PC-9 (cell line): ENCODE data around the gene DISP3.

Experiments
- EZH2 ChIP-seq: fragments of 200-600 bp; sonication (generic); IDR thresholded peaks from 2 replicates; pipeline ENCODE4 v1.8.0; 2017; ENCODE audit warnings: antibody characterized with exemption, low read depth
- TF ChIP-seq, protein P1 (sequence below): fragments of 200-600 bp; sonication (generic); conservative IDR thresholded peaks from 2 replicates; pipeline ENCODE4 v1.6.1; 2017; ENCODE audit warnings: mixed run types, antibody characterized with exemption, mild to moderate bottlenecking, moderate library complexity

DNA sequence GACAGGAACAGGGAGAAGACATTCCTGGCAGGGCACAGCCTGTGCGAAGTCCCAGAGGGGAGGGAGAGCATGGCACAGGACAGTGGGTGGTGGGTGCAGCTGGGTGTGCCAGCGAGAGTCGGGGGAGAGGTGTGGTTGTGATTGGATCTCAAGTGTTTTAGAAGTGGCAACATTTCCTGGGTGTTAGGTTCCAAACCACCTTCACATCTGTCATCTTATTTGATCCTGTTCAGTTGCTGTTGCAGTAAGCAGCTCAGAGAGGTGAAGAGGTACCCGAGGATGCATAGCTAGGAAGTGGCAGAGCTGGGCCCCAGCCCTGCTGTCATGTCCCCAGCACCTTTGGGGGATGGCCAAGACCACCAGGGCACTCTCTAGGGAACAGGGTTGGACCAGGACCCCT lies 22.0 kb upstream of the DISP3 start:
- TF ChIP-seq, protein P1, sequence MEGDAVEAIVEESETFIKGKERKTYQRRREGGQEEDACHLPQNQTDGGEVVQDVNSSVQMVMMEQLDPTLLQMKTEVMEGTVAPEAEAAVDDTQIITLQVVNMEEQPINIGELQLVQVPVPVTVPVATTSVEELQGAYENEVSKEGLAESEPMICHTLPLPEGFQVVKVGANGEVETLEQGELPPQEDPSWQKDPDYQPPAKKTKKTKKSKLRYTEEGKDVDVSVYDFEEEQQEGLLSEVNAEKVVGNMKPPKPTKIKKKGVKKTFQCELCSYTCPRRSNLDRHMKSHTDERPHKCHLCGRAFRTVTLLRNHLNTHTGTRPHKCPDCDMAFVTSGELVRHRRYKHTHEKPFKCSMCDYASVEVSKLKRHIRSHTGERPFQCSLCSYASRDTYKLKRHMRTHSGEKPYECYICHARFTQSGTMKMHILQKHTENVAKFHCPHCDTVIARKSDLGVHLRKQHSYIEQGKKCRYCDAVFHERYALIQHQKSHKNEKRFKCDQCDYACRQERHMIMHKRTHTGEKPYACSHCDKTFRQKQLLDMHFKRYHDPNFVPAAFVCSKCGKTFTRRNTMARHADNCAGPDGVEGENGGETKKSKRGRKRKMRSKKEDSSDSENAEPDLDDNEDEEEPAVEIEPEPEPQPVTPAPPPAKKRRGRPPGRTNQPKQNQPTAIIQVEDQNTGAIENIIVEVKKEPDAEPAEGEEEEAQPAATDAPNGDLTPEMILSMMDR: no peak
- no peak for TF ChIP-seq EZH2
